GM18907 (cell line): Measurements from ENCODE around the gene UPP2.

Experiments
- ATAC-seq: cut with Tn5 transposase; IDR thresholded peaks from one replicate; pipeline ENCODE4 v1.9.1; 2021; ENCODE audit warnings: mild to moderate bottlenecking, moderate library complexity; ENCODE audit not compliant: unreplicated experiment

The UPP2 gene

DNA sequence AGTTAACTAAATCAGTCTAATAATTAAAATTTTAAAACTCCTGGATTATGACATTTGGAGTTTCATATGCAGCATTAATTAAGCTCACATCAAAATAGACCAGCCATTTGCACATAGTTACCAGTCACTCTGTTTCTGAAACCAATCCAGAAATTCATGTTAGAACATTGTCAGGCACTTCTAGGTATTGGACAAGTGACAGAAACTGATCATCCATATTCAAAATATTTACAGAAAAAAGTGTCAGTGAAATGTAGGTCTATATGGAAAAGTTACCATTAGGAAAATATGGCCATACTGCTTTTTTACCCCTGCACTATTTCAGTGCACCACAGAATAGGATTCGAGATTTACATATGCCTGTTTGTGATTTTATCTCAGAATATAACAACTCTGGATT, 33.4 kb downstream of the UPP2 start:
- no peak for ATAC-seq

DNA sequence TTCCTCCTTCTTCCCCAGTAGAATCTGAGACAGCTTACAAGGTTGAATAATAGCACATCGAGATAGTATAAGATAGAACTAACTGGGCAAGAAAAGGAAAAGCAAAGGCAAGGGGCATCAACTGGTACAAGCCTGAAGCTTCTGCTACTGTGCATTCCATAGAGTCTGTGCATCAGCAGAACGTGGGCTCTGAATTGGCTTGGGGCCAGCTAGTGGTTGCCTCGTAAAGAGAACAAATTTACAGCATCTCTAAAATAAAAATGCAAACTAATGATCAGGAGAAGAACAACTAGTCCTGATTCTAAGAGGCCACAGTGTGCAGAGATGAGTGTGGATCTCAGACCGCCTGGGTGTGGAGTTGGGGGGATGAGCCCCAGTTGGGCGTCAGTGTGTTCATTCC, 36.6 kb downstream of the UPP2 start:
- ATAC-seq = no peak

DNA sequence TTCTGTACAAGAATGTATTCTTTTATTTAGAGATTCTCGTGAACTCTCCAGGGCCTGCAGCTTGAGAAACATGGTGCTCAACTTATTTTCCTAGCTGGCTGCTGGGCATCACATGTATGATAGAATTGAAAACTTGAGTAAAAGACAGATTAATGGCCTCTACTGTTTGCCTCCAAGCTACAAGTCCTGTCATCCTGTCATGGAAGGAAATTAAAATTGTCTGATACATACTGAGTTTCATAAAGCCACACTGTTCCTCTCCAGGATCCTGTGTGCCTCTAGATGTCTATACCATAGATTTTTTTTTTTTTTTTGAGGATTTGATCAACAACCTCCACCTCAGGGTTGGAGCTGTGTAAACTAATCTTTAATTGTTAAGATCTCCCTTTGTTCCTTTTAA, 38.5 kb downstream of the UPP2 start:
- ATAC-seq = no peak

DNA sequence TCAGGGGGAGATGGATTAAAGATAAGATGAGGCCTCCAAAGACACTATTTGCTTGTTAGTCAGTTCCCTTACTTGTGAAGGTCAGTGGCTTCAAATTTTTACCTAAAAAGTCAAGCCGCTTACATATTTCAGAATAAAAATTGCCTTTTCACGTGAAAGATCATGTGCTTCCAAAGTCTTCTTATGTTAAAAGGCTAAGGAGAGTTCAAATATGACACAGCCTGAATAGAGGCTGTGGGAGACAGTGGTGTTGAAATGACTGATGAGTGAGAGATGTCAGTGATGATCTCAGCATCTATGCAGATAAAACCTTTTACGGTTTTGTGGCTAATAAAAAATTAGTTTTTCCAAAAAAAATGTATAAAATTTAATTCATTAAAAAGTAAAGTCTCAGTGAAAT, 40.5 kb downstream of the UPP2 start:
- ATAC-seq = no peak

DNA sequence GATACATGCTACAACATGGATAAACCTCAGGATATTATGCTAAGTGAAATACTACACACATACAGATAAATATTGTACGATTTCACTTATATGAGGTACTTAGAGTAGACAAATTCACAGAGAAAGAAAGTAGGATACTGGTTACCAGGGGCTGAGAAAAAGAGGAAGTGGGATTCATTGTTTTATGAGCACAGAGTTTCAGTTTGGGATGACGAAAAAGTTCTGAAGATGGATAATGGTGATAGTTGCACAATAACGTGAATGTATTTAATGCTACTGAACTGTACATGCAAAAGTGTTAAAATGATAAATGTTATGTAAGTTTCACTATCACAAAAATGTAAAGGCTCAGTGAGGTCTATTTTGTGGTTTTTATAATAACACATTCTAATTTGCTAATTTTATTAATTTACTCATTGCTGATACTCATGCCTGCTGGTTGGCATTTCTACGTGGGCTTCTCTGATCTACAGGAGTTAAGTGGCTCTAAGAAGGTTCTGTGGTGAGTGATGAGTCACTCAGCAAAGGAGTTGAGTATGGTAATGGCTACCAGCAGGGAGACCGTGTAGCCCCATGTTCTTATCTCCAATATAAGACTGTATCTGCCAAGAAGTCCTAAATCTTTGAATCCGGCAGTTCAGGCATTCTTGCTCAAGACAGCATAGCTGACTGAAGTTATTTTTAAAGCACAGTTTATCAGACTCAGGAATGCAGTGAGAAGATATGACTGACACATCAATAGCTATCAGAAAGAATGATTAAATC, 41.1 kb downstream of the UPP2 start:
- ATAC-seq = no peak

DNA sequence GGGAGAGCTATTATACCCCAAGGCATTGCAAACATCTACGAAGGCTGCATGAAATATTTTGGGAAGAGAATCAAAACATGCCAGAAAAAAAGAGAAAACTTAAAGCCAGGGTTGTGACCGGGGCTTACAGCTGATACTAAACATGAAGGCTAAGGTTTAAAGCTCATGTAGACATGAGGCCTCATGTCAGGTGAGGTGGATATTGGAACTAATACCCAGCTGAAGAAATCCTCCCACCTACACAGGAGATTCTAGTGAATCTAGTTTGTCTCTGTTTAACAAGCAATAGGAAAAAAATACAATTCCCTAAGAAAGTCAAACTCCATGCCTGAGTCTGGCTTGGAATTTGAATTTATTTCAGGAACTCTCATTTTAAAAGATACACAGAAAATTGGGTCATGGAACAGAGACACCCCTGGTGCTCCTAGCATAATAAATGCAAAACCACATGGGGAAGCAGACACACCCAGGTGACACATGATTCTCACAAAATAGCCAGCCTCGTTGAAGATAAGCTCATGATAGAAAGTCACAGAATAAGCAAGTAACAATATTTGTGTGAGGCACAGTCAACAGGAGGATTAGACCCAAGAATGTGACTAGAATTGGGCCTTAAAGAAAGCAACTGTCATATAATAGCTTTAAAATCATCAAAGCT, 42.2 kb downstream of the UPP2 start:
- no peak for ATAC-seq

DNA sequence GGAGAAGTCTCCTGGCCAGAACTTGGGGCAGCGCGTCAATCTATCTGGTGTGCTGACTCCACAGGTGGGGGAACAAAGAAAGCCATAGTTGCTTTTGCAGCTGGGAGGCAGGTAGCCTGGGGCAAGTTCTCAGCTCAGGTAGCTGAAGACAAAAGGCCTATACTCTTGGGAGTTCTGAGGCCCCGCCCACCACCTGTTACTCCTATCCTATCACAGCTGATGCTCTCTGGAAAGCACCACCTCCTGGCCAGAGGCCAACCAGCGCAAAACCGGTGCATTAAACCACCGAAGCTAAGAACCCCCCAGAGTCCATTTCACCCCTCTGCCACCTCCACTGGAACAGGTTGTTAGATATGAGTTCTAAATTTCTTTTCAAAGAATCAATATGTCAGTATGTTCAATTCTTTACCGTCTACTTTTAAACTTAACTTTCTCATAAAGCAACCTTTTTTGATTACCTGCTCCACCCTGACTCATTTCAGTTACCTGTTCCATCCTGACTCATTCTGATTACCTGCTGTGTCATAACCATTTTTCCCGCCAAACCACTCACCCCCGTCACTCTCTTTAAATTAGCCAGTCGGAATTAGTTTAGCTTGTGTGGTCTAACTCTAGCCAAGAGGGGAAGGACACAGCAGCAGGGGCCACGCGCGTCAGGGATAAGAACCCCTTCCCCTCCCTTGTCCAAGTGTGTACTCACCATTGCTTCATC, 43.4 kb downstream of the UPP2 start:
- no peak for ATAC-seq

DNA sequence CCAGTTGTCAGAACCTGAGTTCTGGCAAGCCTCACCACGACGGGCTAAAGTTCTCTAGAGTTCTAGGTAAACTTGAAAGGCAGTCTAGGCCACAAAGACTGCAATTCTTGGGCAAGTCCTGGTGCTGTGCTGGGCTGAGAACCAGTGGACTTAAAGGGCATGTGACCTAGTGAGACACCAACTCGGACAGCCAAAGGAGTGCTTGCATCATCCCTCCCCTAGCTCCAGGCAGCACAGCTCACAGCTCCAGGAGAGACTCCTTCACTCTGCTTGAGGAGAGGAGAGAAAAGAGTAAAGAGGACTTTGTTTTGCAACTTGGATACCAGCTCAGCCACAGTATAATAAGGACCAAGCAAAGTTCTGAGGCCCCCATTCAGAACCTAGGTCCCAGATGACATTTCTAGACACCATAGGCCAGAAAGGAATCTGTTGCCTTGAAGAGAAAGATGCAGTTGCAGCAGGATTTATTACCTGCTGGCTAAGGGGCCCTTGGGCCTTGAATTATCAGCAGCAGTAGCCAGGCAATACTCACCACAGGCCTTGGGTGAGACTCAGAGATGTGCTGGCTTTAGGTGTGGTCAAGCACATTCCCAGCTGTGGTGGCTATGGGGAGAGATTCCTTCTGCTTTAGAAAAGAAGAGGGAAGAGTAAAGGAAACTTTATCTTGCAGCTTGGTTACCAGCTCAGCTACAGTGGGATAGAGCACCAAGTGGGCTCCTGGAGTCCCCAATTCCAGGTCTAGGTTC, 51.8 kb downstream of the UPP2 start:
- ATAC-seq = no peak

DNA sequence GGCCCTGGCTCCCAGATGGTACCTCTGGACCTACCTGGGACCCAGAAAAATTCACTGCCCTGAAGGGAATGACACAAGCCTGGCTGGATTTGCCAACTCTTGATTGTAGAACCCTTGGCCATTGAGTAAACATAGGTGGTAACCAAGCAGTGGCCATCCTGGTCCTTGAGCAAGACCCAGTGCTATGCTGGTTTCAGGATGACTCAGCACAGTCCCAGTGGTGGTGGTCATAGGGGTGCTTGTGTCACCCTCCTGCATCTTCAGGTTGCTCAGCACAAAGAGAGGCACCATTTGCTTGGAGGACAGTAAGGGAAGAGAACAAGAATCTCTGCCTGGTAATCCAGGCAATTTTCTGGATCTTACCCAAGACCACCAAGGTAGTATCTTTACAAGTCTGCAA, 52.9 kb downstream of the UPP2 start:
- ATAC-seq = no peak

DNA sequence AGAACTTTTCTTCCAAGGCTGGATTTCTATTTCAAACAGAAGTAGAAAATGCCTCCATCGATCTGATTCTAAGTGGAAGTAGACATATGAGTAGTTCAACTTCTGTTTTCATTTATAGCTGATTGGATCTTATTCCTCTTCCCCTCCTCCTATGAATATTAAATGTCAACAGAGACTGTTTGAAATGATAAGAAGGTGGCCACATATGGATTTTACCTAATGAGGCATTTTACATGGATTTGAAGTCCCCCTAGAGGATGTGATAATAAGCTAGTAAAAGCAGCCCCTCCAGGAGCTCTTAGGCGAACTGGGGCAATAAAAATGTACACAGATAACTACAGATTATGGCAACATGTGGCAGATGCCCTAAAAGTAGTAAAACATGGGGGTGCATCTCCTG, 71.0 kb downstream of the UPP2 start:
- no peak for ATAC-seq

DNA sequence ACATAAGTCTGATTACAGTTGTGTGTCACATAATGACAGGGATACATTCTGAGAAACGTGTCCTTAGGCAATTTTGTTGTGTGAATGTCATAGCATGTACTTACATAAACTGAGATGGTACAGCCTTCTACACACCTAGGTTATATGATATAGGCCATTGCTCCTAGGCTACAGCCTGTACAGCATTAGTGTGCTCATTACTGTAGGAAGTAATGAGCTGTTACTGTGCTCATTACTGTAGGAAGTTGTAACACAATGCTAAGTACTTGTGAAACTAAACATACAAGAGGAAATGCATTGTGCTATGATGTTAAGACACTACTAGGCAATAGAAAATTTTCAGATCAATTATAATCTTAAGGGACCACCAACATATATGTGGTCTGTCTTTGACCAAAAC, 72.8 kb downstream of the UPP2 start:
- ATAC-seq = no peak

DNA sequence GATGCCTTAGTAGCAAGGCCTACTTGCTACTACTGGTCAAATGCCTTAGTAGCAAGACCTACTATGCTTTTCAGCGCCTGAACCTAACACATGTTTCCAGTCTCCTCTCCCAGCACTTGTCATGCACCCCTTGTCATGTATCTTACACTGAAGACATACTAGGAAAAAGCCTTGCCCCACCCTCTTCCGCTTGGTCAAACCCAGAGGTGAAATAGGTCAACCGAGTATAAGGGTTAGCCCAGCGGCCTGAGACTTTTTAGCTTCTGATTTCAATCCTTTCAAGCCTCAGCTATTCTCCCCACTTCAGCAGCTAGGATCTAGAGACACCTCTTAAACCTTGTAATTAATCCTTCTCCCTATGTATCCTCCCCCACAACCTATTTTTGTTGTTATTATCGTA, 73.3 kb downstream of the UPP2 start:
- ATAC-seq = no peak

DNA sequence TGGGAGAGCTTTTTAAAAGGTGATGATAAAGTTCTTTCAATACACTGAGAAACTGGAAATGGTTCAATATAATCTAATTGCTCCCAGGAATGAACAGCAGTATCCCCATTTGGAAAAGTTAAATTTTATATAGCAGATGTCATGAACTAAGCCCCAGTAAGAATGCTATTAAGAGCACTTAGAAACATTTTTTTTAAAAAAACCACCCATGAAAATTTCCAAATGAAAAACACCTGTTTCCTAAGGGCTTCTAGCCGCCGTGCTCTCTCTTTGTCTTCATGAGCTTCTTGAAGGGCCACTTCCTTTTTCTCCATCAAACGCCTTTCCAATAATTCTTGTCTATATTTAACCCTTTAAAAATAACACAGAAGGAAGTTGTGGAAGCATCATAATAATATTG, 77.0 kb downstream of the UPP2 start:
- ATAC-seq = no peak

DNA sequence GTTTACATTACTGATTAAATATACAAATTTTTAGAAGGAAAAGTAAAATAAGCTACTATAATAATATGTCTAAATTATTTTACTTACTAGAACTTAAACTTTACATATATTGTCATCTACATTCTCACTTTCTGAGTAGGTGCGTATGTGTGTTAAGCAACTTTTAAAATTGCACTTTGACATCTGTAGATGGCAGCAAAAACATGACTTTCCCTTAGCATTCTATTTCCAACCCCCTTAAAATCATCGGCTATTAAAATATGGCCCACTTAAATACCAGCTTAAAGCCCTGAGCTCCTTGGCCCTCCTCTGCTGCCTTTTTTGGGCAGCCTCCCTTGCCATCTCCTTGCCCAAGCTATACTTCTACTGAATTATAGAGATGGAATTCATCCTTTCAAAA, 78.0 kb downstream of the UPP2 start:
- ATAC-seq = no peak

DNA sequence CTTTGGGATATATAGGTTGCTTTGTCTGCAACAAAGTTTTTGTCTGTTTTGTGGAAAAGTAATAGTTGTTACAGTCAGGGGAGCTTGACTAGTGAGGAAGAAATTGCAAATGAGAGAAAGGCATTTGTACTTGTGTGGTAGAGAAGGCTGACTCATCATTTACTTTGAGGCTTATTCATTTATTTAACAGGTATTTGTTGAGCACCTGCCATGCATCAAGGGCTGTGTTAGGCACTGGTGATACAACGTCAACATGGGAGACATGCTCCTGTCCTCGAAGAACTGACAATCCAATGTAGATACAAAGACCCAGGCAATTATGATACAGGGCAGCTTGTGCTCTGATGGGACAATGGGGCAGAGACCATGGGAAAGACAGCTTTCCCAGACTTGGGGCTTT, 79.5 kb downstream of the UPP2 start:
- ATAC-seq = no peak

DNA sequence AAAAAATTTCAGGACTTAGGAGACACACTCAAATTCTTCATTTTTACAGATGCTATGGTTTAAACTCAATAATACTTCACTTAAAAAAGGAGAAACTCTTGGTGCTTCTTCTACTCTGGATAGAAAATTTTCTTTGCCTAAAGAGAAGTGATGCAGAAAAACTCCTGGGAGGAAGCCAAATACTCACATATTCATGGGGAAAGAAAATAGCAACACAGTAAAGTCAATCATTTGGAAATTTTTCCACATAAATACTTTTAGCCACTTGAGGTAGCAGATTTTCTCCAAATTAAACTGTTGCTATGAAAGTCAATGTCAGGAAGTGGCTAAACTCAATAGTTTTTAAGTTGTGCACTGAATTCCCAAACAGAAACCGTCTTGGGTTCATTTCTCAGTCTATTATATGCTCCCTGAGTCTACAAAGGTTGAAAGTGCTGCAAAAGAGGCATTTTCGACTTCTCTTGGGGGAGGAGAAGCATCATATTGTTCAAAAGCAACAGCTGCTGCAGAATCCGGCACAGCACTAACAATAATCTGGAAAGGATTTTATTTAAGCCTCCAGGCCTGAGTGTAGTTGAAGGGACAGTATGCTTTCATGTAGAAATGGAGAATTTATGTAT, 81.1 kb downstream of the UPP2 start:
- no peak for ATAC-seq

DNA sequence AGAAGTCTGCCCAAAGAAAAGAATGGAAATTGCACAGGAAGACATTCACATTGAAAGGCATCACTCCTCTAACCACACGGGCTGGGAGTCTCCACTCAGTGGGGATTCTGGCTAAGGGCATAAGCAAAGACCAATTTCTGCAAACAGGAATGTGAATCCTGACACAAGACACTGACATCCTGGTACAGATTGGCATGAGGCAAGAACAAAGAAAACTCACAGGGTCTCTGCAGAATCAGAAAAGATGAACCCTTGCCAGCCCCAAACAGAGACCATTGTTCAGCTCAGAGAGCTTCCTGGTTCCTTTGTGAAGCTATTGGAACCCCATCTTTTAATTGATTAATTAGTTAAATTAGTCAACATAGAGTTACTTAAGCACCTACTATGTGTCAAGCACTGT, 82.3 kb downstream of the UPP2 start:
- ATAC-seq = no peak

DNA sequence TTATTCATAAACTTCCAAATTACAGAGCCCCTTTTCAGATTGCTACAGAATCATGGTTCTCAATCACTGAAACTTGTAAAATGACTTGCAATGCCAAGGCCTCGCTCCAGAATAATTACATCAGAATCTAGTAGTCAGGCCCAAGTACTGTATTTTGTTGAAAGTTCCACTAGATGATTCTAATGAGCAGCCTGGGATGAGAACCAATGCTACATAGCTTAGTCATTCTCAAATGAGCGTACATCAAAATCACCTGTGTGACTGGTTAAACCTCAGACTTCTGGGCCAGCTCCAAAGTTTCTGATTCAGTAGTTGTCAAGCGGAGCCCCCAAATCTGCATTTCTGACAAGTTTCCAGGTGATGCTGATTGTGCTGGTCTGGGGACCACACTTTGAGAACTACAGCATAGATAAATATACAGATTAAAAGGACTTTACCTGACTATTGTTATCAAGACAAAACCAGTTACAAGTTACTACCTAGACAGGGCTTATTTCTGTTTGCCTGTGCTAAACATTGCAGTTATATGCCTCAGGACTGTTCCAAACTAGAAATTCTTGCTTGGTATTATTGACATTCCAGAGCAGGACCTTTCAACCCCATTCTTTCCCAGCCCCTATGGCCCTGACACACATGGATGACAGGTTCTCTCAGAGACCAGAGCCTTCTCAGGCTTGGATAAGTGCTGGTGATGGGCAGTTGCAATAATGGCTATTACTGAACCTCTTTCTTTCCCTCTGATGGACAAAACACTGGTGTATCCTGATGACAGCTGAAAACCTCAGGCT, 83.1 kb downstream of the UPP2 start:
- ATAC-seq = no peak
